ENCODE data around the gene CTSS. TPM values are rescaled to one million over a fixed set of nuclear protein-coding genes. Genes with fewer than 3 reads are reported as not detected.

CTSS gene
- total and polyA plus RNA-seq, 7 experiments from 2014 or later = 91.1 to 1,020 (median 106) TPM

GRCh38 chr1:150696995-150697927 lies 68.3 kb downstream of the CTSS start, which contains the start of gene GOLPH3L:
Gene GOLPH3L, minus strand, starts transcription at chr1:150697154. Its CDS starts 2,316 bp downstream, at chr1:150694838.
- peaks cover 0 to 2% (median 0%) of the 10 kb centered on the region in 11 donors for H3K9me3 Mint-ChIP-seq
- Histone ChIP-seq H3K4me3 (ENCODE audit: low read length) (peak within 1 kb of the TSS; percentile 73), H3K27ac (ENCODE audit: low read depth, low read length) (peak within 1 kb of the TSS; percentile 82), H3K4me1 (ENCODE audit: control insufficient read depth in 2 of 2, insufficient read depth in 2 of 2, low read length in 2 of 2) (peaks cover 4 to 11% of the 10 kb centered on the region in 2 donors), H3K36me3 (ENCODE audit: control insufficient read depth in 2 of 3, insufficient read depth in 3 of 3, low read length in 3 of 3) (peaks cover 0 to 8% (median 0%) of the 10 kb centered on the region in 3 experiments), H3K9me3 (ENCODE audit: control insufficient read depth in 2 of 3, low read length in 3 of 3) (no peaks in the 10 kb centered on the region), H3K27me3 (ENCODE audit: control insufficient read depth in 2 of 2, insufficient read depth in 2 of 2, low read length in 2 of 2) (no peaks in the 10 kb centered on the region)
- DNase-seq = peak; percentile 46 to 95 (median 92)
- H3K27me3 Mint-ChIP-seq = peaks cover 0 to 16% (median 0%) of the 10 kb centered on the region in 5 donors
- intact Hi-C loops (cut with micrococcal nuclease) = loop anchor here (1.0 to 10.0 kb wide), 17 partner anchors 68 to 460 kb away; partner anchors contain the start of genes ARNT (in 2 of the 2), CTSS (in 2 of the 2), ENSA (in 2 of the 2) and SETDB1 (in 2 of the 2)
- POLR2A ChIA-PET = interaction anchor here (0.6 to 2.8 kb wide), 14 partner anchors 11 to 810 kb away, joined by 3 to 14 read pairs (median 6); partner anchors contain the start of genes CTSS, ECM1, ENSA and MCL1
- H3K36me3 Mint-ChIP-seq = peaks cover 0 to 16% (median 8%) of the 10 kb centered on the region in 5 donors
- peak within 1 kb of the TSS; percentile 81 to 99 (median 95) for H3K27ac Mint-ChIP-seq
- H3K4me3 Mint-ChIP-seq = peak within 1 kb of the TSS; percentile 91 to 100 (median 98)
- CTCF ChIA-PET = interaction anchor here (1.2 to 2.1 kb wide), 4 partner anchors 11 to 225 kb away, joined by 3 to 5 read pairs (median 4); no protein-coding TSS in a partner anchor
- H3K4me1 Mint-ChIP-seq = peaks cover 13 to 49% (median 42%) of the 10 kb centered on the region in 7 donors
- peak; percentile 100 for ATAC-seq

DNA sequence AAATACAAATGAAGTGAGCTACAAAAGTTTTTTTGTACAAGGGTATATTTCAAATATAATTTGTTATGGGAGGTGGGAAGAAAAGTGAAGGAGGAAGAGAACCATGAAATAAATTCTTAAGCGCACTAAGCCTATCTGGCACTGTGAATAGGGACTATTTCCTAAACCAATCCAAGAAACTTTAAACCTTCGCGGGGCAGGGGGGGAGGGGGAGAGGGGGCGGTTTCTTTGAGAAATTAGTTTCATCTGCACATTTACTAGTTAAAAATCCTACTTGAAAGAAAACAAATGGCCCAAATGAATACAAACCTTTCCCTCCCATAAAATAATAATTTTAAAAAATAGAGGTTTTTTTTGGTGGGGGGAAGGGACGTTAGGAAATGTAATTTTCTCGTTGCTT lies 69.0 kb downstream of the CTSS start:
- Mint-ChIP-seq H3K4me3 (peak overlapping the region; percentile 91 to 100 (median 98)), H3K9me3 (peaks cover 0 to 2% (median 0%) of the 10 kb centered on the region in 11 donors), H3K36me3 (peaks cover 0 to 18% (median 8%) of the 10 kb centered on the region in 5 donors), H3K27me3 (peaks cover 0 to 11% (median 0%) of the 10 kb centered on the region in 5 donors), H3K4me1 (peaks cover 13 to 51% (median 43%) of the 10 kb centered on the region in 7 donors), H3K27ac (peak overlapping the region; percentile 81 to 99 (median 95))
- Histone ChIP-seq H3K9me3 (ENCODE audit: control insufficient read depth in 2 of 3, low read length in 3 of 3) (no peaks in the 10 kb centered on the region), H3K27me3 (ENCODE audit: control insufficient read depth in 2 of 2, insufficient read depth in 2 of 2, low read length in 2 of 2) (no peaks in the 10 kb centered on the region), H3K4me3 (ENCODE audit: low read length) (peak overlapping the region; percentile 73), H3K4me1 (ENCODE audit: control insufficient read depth in 2 of 2, insufficient read depth in 2 of 2, low read length in 2 of 2) (peaks cover 4 to 11% of the 10 kb centered on the region in 2 donors), H3K36me3 (ENCODE audit: control insufficient read depth in 2 of 3, insufficient read depth in 3 of 3, low read length in 3 of 3) (peaks cover 0 to 8% (median 0%) of the 10 kb centered on the region in 3 experiments), H3K27ac (ENCODE audit: low read depth, low read length) (peak overlapping the region; percentile 82)
- intact Hi-C loops (cut with micrococcal nuclease) = loop anchor here (2.0 to 10.0 kb wide), 10 partner anchors 68 to 461 kb away; partner anchors contain the start of genes CTSS (in 2 of the 2), SETDB1 (in 2 of the 2), ANP32E (in 1 of the 2) and RPRD2 (in 1 of the 2)
- DNase-seq (peak in 2 of 9 donors; percentile 0 to 1), ATAC-seq (no peak)
- CTCF ChIA-PET = interaction anchor here (1.2 to 2.1 kb wide), 3 partner anchors 10 to 137 kb away, joined by 3 to 5 read pairs (median 5); no protein-coding TSS in a partner anchor
- POLR2A ChIA-PET = interaction anchor here (0.7 to 2.8 kb wide), 13 partner anchors 10 to 809 kb away, joined by 3 to 14 read pairs (median 7); partner anchors contain the start of genes CTSS, ECM1, ENSA and MCL1

DNA sequence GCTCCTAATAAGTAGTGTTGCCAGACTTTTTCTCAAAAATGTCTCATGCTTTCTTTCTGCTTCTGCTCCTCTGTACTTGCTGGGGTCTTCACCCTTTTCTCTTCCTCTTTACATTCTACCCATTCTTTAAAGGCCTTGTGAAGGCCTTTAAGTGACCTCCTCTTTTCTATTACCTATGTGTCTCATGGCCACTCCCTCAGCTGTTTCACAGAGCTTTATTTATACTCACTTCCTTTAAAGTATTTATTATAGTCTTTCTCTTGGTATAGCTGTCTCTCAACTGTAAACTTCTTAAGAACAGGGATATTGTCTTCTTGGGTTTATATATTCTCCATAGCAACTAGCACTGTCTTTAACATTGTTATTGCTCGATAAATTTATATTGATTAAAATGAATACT lies 69.4 kb downstream of the CTSS start:
- DNase-seq = peak in 2 of 9 donors; percentile 2 to 3
- Mint-ChIP-seq H3K4me1 (peaks cover 15 to 55% (median 47%) of the 10 kb centered on the region in 7 donors), H3K36me3 (peaks cover 0 to 21% (median 12%) of the 10 kb centered on the region in 5 donors), H3K27me3 (peaks cover 0 to 9% (median 0%) of the 10 kb centered on the region in 5 donors), H3K4me3 (peak overlapping the region; percentile 66 to 100 (median 98)), H3K9me3 (peaks cover 0 to 2% (median 0%) of the 10 kb centered on the region in 11 donors), H3K27ac (peak overlapping the region; percentile 74 to 97 (median 89))
- H3K36me3 ChIP-seq (ENCODE audit: control insufficient read depth in 2 of 3, insufficient read depth in 3 of 3, low read length in 3 of 3) = peaks cover 0 to 8% (median 0%) of the 10 kb centered on the region in 3 experiments
- no peaks in the 10 kb centered on the region for H3K27me3 ChIP-seq (ENCODE audit: control insufficient read depth in 2 of 2, insufficient read depth in 2 of 2, low read length in 2 of 2)
- H3K4me1 ChIP-seq (ENCODE audit: control insufficient read depth in 2 of 2, insufficient read depth in 2 of 2, low read length in 2 of 2) = peaks cover 4 to 11% of the 10 kb centered on the region in 2 donors
- no peak overlapping the region for H3K4me3 ChIP-seq (ENCODE audit: low read length)
- intact Hi-C loops (cut with micrococcal nuclease) = loop anchor here (2.0 to 10.0 kb wide), 10 partner anchors 69 to 461 kb away; partner anchors contain the start of genes CTSS (in 2 of the 2), SETDB1 (in 2 of the 2), ANP32E (in 1 of the 2) and RPRD2 (in 1 of the 2)
- ATAC-seq = no peak
- H3K27ac ChIP-seq (ENCODE audit: low read depth, low read length) = peak overlapping the region; percentile 53
- ChIA-PET POLR2A (interaction anchor here (1.0 to 2.8 kb wide), 5 partner anchors 69 to 809 kb away, joined by 3 to 14 read pairs (median 7); partner anchors contain the start of genes CTSS and MCL1), CTCF (interaction anchor here (0.6 to 2.1 kb wide), 4 partner anchors 10 to 136 kb away, joined by 3 to 5 read pairs (median 4); no protein-coding TSS in a partner anchor)
- H3K9me3 ChIP-seq (ENCODE audit: control insufficient read depth in 2 of 3, low read length in 3 of 3) = no peaks in the 10 kb centered on the region

- Histone ChIP-seq H3K4me1 (ENCODE audit: control insufficient read depth in 2 of 2, insufficient read depth in 2 of 2, low read length in 2 of 2) (peaks cover 4 to 11% of the 10 kb centered on the region in 2 donors), H3K4me3 (ENCODE audit: low read length) (no peak overlapping the region), H3K36me3 (ENCODE audit: control insufficient read depth in 2 of 3, insufficient read depth in 3 of 3, low read length in 3 of 3) (peaks cover 0 to 12% (median 0%) of the 10 kb centered on the region in 3 experiments), H3K27ac (ENCODE audit: low read depth, low read length) (peak overlapping the region; percentile 43), H3K27me3 (ENCODE audit: control insufficient read depth in 2 of 2, insufficient read depth in 2 of 2, low read length in 2 of 2) (no peaks in the 10 kb centered on the region), H3K9me3 (ENCODE audit: control insufficient read depth in 2 of 3, low read length in 3 of 3) (no peaks in the 10 kb centered on the region)
- ChIA-PET POLR2A (interaction anchor here (2.0 to 2.8 kb wide), 2 partner anchors 70 to 135 kb away, joined by 7 to 14 read pairs; partner anchors contain the start of gene CTSS), CTCF (interaction anchor here (0.6 to 1.2 kb wide), 3 partner anchors 25 to 136 kb away, joined by 3 read pairs; no protein-coding TSS in a partner anchor)
- no peak for DNase-seq
- peaks cover 15 to 59% (median 50%) of the 10 kb centered on the region in 7 donors for H3K4me1 Mint-ChIP-seq
- peaks cover 0 to 23% (median 12%) of the 10 kb centered on the region in 5 donors for H3K36me3 Mint-ChIP-seq
- intact Hi-C loops (cut with micrococcal nuclease) = loop anchor here (5.0 to 10.0 kb wide), 7 partner anchors 72 to 462 kb away; partner anchors contain the start of genes CTSS (in 1 of the 2), RPRD2 (in 1 of the 2), SETDB1 (in 1 of the 2) and TNFAIP8L2 (in 1 of the 2)
- peak overlapping the region in 3 of 9 donors; percentile 12 to 24 (median 20) for H3K27ac Mint-ChIP-seq
- ATAC-seq = no peak
- peak overlapping the region in 8 of 10 donors; percentile 31 to 95 (median 46) for H3K4me3 Mint-ChIP-seq
- peaks cover 0 to 4% (median 0%) of the 10 kb centered on the region in 5 donors for H3K27me3 Mint-ChIP-seq
- peaks cover 0 to 2% (median 0%) of the 10 kb centered on the region in 11 donors for H3K9me3 Mint-ChIP-seq
These were observed 70.0 kb downstream of the CTSS start for GRCh38 chr1:150695561-150695960.

- H3K27me3 Mint-ChIP-seq = no peaks in the 10 kb centered on the region
- peaks cover 0 to 27% (median 0%) of the 10 kb centered on the region in 3 experiments for H3K36me3 ChIP-seq (ENCODE audit: control insufficient read depth in 2 of 3, insufficient read depth in 3 of 3, low read length in 3 of 3)
- H3K27ac Mint-ChIP-seq = no peak overlapping the region
- no peak overlapping the region for H3K4me3 Mint-ChIP-seq
- H3K4me3 ChIP-seq (ENCODE audit: low read length) = no peak overlapping the region
- no peak for ATAC-seq
- H3K9me3 ChIP-seq (ENCODE audit: control insufficient read depth in 2 of 3, low read length in 3 of 3) = no peaks in the 10 kb centered on the region
- peaks cover 5 to 29% (median 16%) of the 10 kb centered on the region in 5 donors for H3K36me3 Mint-ChIP-seq
- CTCF ChIA-PET = no interaction called here
- no peak for DNase-seq
- peaks cover 0 to 2% (median 0%) of the 10 kb centered on the region in 11 donors for H3K9me3 Mint-ChIP-seq
- H3K4me1 ChIP-seq (ENCODE audit: control insufficient read depth in 2 of 2, insufficient read depth in 2 of 2, low read length in 2 of 2) = peaks cover 4 to 9% of the 10 kb centered on the region in 2 donors
- H3K4me1 Mint-ChIP-seq = peaks cover 16 to 59% (median 52%) of the 10 kb centered on the region in 7 donors
- H3K27ac ChIP-seq (ENCODE audit: low read depth, low read length) = no peak overlapping the region
- intact Hi-C loops (cut with micrococcal nuclease) = loop anchor here in 1 of 2 donors (10.0 kb wide), 1 partner anchor 152 kb away; no protein-coding TSS in a partner anchor
- H3K27me3 ChIP-seq (ENCODE audit: control insufficient read depth in 2 of 2, insufficient read depth in 2 of 2, low read length in 2 of 2) = no peaks in the 10 kb centered on the region
- POLR2A ChIA-PET = interaction anchor here (0.5 to 1.7 kb wide), 5 partner anchors 9 to 263 kb away, joined by 3 to 5 read pairs (median 3); no protein-coding TSS in a partner anchor
These were observed 72.9 kb downstream of the CTSS start for GRCh38 chr1:150692720-150693119.

Measured in naive thymus-derived CD4-positive, alpha-beta T cell (primary cell).